Activated CD4-positive, alpha-beta T cell treated with anti-CD3 and anti-CD28 coated beads, Interleukin-2, Interleukin-4, amounts not matched to agents 100 ng/mL and 50 ng/mL, durations not matched to agents 16 hours and 8 hours (primary cell): ENCODE measurements around the gene GXYLT1.
"Not testable (repeated sequence)": the region's sequence is repeated elsewhere in the genome, so short reads cannot be mapped to it uniquely, and the experiment has no call there.

ENCODE experiments used
- DNase-seq: peaks from one replicate; pipeline ENCODE4 v3.0.0-alpha.2; 2020; ENCODE audit warnings: low spot score

The GXYLT1 gene

GRCh38 chr12:42097971-42098370, 46.7 kb downstream of the GXYLT1 start:
- peak; percentile 50 for DNase-seq

GRCh38 chr12:42094277-42094676, 50.4 kb downstream of the GXYLT1 start:
- DNase-seq: peak; percentile 29

GRCh38 chr12:42091769-42092168, 52.9 kb downstream of the GXYLT1 start:
- DNase-seq: no peak

GRCh38 chr12:42090899-42091298, 53.8 kb downstream of the GXYLT1 start:
- no peak for DNase-seq

- no peak for DNase-seq
These were observed 58.6 kb downstream of the GXYLT1 start for GRCh38 chr12:42086031-42086430.

- DNase-seq: no peak
These were observed 59.1 kb downstream of the GXYLT1 start for GRCh38 chr12:42085594-42085993.

GRCh38 chr12:42084522-42084921, 60.2 kb downstream of the GXYLT1 start:
- no peak for DNase-seq

GRCh38 chr12:42076976-42077375, 67.7 kb downstream of the GXYLT1 start:
- DNase-seq: no peak

- no peak for DNase-seq
These were observed 74.6 kb downstream of the GXYLT1 start for GRCh38 chr12:42070036-42070435.

- DNase-seq: no peak
These were observed 85.5 kb downstream of the GXYLT1 start for GRCh38 chr12:42059127-42059526.

- no peak for DNase-seq
These were observed 88.5 kb downstream of the GXYLT1 start for GRCh38 chr12:42056130-42056529.

- DNase-seq: no peak
These were observed 91.2 kb downstream of the GXYLT1 start for GRCh38 chr12:42053456-42053855.

- DNase-seq: not testable (repeated sequence)
These were observed 95.7 kb downstream of the GXYLT1 start for GRCh38 chr12:42048980-42049379.

GRCh38 chr12:42039577-42039976, 105.1 kb downstream of the GXYLT1 start:
- DNase-seq: no peak

- no peak for DNase-seq
These were observed 105.5 kb downstream of the GXYLT1 start for GRCh38 chr12:42039176-42039575.

GRCh38 chr12:42031847-42032564, 112.7 kb downstream of the GXYLT1 start:
- no peak for DNase-seq
